Anterior cingulate cortex (tissue), 58 donors: ENCODE results near the gene HSF2BP.
"Not testable (repeated sequence)": the region's sequence is repeated elsewhere in the genome, so short reads cannot be mapped to it uniquely, and the experiment has no call there.

Experiments
- DNase-seq, 58 donors: peaks; one replicate each; lab custom pipeline; 2025; lab: John Stamatoyannopoulos, UW

HSF2BP gene

DNA sequence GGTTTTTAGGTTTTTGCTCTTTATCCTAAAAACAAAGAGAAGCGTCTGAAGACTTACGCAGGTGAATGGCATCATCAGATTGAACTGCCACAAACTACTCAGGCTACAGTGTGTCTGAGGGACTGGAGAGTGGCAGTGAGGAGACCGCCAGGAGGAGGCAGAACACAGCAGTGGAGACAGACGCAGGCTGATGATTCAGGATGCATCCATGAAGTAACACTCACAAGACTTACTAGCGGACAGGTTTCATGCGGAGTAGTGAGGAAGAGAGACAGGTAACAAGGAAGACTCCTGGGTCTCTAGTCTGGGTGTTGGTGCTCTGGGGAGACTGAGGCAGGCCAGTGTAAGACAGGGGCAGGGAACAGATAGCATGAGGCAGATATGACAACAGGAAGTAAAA, 5.7 kb downstream of the HSF2BP start:
- DNase-seq: no peak

DNA sequence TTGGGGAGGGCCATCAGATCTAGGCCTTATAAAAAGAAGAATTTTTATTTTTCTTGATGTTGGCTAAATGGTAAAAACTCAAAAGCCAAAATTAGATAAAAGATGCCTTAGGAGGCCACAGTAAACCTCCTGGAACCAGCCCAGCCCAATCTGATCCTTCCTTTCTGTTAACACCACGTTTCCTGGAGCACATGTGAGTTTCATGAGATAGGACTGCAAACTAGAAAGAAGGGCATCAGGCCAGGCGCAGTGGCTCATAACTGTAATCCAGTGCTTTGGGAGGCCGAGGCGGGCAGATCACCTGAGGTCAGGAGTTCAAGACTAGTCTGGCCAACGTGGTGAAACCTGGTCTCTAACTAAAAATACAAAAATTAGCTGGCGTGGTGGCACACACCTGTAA, 6.7 kb downstream of the HSF2BP start:
- no peak for DNase-seq

DNA sequence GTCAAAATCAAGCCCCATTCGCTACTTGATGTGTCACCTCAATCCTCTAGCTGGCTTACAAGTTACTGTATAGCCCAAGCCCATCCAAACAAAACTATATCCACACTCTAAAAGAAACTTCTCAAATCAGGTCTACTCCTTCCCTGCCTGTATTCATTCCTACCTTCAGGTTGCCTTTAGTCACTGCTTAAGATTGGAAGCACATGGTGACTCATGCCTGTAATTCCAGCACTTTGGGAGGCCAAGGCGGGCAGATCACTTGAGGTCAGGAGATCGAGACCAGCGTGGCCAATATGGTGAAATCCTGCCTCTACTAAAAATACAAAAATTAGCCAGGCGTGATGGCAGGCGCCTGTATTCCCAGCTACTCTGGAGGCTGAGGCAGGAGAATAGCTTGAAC, 7.4 kb downstream of the HSF2BP start:
- DNase-seq: not testable (repeated sequence)

DNA sequence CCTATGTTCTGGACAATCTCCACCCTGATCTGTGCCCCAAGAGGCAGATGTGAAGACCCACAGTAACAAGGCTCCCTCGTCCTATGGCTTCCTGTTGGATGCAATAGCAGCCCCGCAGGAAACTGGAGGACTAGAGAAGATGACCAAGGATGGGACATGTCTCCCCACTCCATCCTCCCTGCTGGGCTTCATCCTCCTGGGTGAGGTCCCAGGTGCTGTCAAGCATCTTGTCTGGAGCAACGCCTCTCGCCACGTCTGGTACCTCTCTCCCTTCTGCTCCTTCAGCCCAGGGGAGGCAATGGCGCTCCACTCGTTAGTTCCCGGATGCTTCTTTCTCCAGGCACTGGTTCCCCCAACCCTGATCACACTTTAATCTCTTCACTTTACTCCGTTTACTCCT, 11.1 kb downstream of the HSF2BP start:
- DNase-seq: no peak

DNA sequence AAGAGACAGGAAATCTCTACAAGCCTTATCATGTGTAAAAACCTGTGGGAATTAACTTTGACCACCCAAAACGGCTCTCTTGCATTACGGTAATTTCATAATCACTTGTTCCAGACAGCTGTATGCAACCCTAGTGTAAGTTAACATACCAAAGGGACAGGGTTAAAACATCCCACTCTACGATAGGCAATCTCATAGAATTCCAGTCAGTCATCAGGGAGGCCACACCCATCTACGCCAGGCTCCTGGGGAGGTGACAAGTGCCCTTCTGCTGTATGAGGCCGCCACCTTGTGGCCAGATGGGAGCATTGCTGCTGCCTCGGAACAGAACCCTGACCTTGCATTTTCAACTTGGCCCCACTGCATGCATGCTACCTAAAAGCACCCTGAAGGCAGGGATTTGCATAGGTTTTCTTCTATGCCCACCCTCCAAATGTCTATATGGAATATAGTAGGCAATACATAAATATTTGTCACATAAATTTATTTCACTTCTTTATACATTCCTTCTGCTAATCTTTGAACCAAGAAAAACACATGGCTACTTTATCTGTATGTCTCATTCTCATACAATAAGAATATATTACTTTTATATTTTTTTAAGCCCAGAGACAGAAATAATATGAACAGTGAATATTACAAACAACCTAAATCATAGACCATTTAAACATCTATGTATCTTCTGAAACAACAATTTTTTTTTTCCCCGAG, 12.6 kb downstream of the HSF2BP start:
- peak in 57 of 58 donors; percentile 4 to 90 (median 73) for DNase-seq

DNA sequence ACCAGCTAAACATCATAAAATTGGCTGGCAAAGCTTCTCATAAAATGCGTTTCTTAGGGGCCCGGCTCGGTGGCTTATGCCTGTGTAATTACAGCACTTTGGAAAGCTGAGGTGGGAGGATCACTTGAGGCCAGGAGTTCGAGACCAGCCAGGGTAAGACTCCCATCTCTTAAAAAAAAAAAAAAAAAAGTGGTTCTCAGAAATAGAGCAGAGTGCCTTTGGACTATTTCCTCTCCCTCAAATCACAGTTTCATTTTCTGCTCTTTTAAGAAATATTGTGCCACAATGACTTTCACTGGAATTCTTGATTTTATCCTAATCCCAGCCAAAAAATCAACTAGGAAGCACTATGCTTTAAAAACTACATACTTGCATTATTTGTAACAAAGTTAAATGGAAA, 13.3 kb downstream of the HSF2BP start:
- no peak for DNase-seq

DNA sequence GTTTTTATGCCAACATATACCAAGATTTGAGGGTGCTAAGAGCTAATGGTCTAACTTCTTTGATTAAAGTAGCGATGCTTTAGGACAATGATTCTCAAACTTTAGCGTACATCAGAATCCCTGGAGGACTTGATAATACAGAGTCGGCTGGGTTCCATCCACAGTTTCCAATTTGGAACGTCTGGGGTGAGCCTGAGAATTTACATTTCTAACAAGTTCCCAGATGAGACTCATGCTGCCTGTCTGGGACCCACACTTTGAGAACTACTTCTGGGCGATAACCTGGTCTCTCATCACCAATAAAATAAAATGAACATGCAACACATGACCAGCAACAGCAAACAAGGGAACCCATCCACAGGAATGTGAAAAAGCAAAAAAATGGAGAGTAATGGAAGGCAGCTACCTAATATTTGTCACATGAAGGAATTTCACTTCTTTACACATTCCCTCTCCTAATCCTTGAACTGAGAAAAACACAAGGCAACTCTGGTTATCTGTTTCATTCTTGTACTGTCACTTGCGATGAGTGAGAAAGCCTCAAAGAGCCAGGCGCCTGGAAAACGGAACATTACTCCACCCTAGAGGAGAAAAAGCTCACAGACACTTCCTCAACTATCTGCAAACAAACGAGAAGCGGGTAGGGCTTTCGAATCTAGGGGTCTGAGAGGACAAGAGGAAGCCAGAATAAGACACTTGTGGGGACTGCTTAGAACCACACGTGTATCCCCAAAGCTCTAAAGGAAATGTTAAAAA, 14.0 kb downstream of the HSF2BP start:
- DNase-seq: peak in 30 of 58 donors; percentile 2 to 64 (median 16)

DNA sequence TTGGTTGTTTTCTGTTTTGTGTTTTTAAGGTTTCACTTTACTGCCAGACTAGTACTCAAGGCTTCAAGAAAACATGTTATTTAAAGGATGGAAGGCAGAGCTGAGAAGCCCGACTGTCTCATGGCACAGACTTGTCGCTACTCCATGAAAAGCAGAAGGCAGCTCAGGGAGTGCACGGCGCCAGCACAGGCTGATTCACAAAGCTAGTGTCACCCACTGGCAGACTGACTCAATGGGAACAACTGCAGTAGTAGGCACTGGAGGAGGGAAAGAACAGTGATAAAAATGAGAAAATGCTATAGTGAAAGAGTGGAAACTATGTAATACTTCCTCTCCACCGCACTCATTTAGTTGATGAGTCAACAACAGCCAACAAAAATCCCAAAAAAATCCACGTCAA, 14.7 kb downstream of the HSF2BP start:
- DNase-seq: peak in 41 of 58 donors; percentile 3 to 74 (median 31)

DNA sequence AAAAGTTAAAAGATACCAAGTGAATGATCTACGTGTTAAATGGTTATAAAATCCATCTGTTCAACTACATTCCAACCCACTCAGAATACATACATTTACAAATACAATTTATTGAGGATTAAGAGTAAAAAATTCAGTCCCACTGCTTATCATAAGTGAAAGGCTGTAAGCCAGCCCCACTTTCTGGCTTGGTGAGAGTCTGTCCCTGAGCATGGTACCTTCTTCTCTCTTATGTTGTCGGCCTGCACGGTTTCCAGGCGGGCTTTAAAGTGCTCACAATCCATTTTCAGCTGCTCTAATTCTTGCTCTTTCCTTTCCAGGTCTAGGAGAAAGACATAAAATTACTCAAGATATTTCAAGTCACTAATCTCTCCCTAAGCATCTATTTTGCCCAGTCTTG, 15.2 kb downstream of the HSF2BP start:
- DNase-seq: no peak

DNA sequence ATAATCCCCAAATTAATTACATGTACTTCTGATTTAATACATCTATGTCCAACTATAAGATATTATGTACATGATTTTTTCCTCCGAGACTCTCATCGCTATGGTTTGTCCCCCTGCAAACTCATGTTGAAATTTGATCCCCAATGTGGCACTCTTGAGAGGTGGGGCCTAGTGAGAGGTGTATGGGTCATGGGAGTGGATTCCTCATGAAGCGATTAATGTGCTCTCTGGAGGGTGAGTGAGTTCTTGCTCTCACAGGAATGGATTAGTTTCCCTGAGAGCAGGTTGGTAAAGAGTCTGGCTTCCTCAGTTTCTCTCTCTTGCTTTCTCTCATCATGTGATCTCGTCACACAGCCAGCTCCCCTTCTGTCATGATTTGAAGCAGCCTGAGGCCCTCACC, 16.1 kb downstream of the HSF2BP start:
- DNase-seq: no peak

DNA sequence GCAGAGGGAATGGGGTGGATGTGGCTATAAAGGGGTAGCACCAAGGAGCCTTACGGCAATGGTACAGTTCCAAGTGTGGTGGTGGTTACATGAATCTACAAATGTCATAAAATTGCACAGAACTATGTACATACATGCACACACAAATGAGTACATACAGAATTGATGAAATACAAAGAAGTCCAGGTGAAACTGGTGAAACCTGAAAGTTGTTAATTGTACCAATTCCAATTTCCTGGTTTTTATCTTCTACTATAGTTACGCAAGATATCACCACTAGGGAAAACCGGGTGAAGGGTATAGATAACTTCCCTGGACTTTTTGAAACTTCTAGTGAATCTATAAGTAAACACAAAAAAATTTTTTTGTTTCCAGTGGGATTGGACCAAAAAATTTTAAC, 18.9 kb downstream of the HSF2BP start:
- no peak for DNase-seq

DNA sequence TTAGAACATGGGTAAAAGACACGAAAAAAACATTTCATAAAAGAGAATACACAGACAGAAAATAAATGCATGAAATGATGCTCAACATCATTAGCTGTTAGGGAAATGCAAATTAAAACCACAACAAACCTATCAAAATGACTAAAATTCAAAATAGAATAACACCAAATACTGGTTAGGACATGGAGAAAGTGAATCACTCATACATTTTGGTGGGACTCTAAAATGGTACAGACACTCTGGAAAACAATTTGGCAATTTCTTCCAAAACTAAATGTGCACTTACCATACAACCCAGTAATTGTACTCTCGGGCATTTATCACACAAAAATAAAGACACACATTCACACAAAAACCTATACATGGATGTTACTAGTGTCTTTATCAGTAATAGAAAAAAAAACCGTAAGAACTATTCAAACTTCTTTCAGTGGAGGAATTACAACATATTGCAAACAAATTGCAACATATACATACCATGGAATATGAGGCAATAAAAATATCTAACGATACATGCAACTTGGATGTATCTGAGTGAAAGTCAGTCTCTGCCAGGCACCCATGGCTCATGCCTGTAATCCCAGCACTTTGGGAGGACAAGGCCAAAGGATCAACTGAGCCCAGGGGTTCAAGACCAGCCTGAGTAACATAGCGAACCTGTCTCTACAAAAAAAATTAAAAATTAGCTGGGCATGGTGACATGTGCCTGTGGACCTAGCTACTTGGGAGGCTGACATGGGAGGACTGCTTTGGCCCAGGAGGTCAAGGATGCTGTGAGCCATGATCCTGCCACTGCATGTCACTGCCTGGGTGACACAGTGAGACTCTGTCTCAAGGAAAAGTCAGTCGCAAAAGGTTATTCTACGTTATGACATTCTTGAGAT, 19.6 kb downstream of the HSF2BP start:
- no peak for DNase-seq

DNA sequence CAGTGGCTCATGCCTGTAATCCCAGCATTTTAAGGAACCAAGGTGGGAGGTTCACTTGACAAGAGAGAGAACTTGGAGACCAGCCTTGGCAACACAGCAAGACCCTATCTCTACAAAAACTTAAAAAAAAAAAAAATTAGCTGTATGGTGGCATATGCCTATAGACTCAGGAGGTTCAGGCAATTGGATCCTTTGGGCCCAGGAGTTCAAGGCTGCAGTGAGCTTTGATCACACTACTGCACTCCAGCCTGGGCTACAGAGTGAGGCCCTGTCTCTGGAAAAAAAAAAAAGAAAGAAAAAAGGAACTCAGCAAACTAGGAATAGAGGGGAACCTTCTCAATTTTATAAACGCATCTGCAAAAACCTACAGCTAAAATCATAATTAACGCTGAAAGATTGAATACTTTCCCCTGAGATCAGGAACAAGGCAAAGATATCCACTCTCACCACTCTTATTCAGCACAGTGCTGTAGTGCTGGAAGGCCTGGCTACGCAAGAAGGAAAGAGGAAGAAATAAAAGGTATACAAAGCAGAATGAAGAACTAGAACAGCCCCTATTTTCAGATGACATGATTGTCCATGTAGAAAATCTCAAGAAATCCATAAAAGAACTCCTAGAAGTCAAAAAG, 21.6 kb downstream of the HSF2BP start:
- DNase-seq: no peak

DNA sequence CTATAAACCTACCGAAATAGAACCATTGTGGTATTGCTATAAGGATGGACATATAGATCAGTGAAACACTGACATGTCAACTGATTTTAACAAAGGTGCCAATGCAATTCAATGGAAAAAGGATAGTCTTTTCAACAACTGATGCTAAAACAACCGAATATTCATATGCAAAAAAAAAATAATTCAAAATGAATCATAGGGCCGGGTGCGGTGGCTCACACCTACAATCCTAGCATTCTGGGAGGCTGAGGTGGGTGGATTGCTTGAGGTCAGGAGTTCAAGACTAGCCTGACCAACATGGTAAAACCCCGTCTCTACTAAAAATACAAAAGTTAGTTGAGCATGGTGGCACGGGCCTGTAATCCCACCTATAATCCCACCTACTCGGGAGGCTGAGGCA, 23.9 kb downstream of the HSF2BP start:
- DNase-seq: no peak

DNA sequence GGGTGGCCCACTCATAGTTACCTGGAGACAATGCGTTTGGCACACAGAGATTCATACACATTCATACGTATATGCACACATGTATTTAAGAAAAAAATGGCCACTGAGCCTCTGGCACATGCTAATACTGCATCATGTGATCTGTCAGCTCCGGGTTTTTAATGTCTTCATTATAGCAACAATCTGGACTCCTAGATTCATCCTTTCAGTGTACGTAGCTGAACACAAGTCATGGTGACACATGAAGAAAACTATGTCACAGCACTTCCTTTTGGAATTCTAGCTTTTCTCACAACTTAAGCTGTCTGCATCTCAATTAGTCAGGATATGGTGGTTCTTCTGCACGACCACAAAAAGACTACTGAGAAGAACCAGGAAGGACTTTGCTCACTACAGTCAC, 24.7 kb downstream of the HSF2BP start:
- no peak for DNase-seq

DNA sequence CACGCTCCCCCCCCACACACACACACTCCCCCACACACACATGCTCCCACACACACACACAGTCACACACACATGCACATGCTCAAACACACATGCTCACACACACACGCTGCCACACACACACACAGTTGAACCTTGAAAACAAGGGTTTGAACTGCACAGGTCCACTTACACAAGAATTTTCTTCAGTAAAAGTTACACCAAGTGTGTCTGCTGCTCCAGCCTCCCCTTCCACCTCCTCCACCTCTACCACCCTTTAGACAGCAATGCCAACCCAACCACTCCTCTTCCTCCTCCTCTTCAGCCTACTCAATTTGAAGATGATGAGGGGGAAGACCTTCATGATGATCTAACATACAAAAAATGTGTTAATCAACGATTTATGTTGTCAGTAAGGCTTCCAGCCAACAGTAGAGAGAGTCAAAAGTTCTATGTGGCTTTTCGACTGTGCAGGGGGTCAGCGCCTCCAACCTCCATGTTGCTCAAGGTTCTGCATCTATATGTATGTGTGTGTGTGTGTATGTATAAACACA, 26.8 kb downstream of the HSF2BP start:
- DNase-seq: no peak

DNA sequence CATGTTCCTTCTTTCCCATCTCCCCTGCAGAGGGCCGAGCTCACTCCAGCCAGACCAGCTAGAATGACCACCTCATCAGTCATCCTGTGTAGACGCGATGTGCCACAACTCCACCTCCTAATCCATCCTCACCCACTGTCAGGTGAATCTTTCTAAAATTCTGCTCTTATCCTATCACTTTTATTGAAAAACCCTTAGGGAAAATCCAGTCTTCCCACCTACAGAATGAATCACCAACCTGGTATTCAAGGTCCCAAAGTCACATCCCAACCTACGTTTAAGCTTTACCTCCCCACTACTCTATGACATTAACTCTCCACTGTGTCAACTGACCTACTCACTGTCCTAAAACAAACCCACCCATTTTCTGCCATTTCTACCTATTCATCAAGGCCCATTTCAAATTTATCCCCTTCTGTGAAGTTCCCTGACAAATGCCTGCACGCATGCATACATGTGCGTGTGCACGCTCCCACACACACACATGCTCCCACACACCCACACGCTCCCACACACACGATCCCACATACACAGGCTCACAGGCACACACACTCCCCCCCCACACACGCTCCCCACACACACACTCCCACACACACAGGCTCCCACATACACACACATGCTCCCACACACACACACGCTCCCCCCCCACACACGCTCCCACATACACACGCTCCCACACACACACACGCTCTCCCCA, 27.7 kb downstream of the HSF2BP start:
- DNase-seq: no peak

DNA sequence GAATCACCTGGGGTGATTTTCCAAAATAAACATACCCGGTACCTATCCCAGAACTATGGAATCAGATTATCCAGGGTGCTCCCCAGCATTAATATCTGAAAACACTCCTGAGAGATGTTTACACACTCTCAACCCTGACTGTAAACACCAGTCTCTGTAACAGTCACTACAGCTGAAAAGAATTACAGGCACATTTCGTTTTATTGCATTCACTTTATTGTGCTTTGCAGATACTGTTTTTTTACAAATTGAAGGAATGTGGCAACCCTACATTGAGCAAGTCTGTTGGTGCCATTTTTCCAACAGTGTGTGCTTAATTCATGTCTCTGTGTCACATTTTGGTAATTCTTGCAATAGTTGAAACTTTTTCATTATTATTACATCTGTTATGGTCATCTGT, 31.8 kb downstream of the HSF2BP start:
- DNase-seq: no peak

DNA sequence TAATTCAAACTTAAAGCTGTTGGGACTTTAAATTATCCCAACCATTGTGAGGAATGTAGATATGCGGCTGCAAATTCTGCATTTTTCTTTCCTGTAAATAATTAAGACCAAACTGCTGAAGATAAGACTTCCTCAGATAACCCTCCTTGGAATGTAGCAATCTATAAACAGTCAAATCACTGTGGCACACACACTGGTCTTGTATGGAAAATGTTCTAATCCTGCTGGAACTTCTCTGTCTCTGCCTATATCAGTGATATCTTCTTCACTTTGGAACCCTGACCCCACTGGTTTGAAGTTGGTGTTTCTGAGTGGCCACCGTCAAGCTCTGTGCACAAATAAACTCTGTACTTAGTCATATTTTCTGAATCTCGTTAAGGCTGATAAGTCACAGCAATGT, 32.9 kb downstream of the HSF2BP start:
- no peak for DNase-seq

DNA sequence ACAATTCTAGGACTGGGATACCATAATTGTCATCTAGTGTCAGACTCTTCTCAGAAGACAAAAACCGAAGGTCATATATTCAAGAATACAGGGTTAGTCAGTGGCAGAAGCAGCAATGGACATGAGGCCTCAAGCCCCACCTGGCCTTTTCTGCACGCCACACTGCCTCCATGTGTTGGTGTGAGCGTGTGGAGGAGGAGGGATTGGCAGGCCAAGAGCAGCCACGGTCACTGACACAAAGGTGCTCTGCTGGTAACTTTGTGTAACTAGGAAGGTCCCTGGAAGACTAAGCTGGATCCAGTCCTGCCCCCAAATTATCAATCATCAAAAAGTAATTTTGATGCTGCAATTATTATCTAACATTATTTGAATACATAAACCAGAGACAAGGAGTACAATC, 34.9 kb downstream of the HSF2BP start:
- no peak for DNase-seq
